Measurements from ENCODE around the gene NTPCR. TPM values are rescaled to one million over a fixed set of nuclear protein-coding genes. Genes with fewer than 3 reads are reported as not detected.

Gene NTPCR
- total RNA-seq, 3 donors from 2014 or later = 27.2 to 40.1 (median 28.8) TPM

GRCh38 chr1:233006541-233006973, 56.1 kb downstream of the NTPCR start:
- Histone ChIP-seq H3K36me3 (no peaks in the 10 kb centered on the region), H3K4me3 (no peak overlapping the region), H3K27ac (no peak overlapping the region), H3K27me3 (no peaks in the 10 kb centered on the region), H3K9me3 (no peaks in the 10 kb centered on the region), H3K4me1 (no peaks in the 10 kb centered on the region)
- intact Hi-C loops (cut with DNase I; ENCODE audit: low total_unique reads) = no loop called here
- TF ChIP-seq CTCF (IDR thresholded peaks at IDR 0.05) (no peak), POLR2AphosphoS5 (IDR thresholded peaks at IDR 0.05) (no peak), POLR2A (IDR thresholded peaks at IDR 0.05) (no peak)
- no peak for DNase-seq (ENCODE audit: low spot score in 2 of 2)

GRCh38 chr1:233010146-233010545, 59.7 kb downstream of the NTPCR start:
- no peaks in the 10 kb centered on the region for H3K36me3 ChIP-seq
- DNase-seq (ENCODE audit: low spot score in 2 of 2) = no peak
- H3K4me1 ChIP-seq = no peaks in the 10 kb centered on the region
- no peaks in the 10 kb centered on the region for H3K27me3 ChIP-seq
- no peaks in the 10 kb centered on the region for H3K9me3 ChIP-seq
- intact Hi-C loops (cut with DNase I; ENCODE audit: low total_unique reads) = no loop called here
- no peak overlapping the region for H3K27ac ChIP-seq
- H3K4me3 ChIP-seq = no peak overlapping the region
- TF ChIP-seq POLR2AphosphoS5 (IDR thresholded peaks at IDR 0.05) (no peak), CTCF (IDR thresholded peaks at IDR 0.05) (no peak), POLR2A (IDR thresholded peaks at IDR 0.05) (no peak)

- H3K27me3 ChIP-seq = no peaks in the 10 kb centered on the region
- H3K4me1 ChIP-seq = no peaks in the 10 kb centered on the region
- no peak overlapping the region for H3K4me3 ChIP-seq
- H3K36me3 ChIP-seq = no peaks in the 10 kb centered on the region
- DNase-seq (ENCODE audit: low spot score in 2 of 2) = no peak
- TF ChIP-seq POLR2A (IDR thresholded peaks at IDR 0.05) (no peak), CTCF (IDR thresholded peaks at IDR 0.05) (no peak), POLR2AphosphoS5 (IDR thresholded peaks at IDR 0.05) (no peak)
- no peak overlapping the region for H3K27ac ChIP-seq
- intact Hi-C loops (cut with DNase I; ENCODE audit: low total_unique reads) = no loop called here
- no peaks in the 10 kb centered on the region for H3K9me3 ChIP-seq
These were observed 61.6 kb downstream of the NTPCR start for GRCh38 chr1:233012021-233012420.

GRCh38 chr1:233015965-233016364, 65.6 kb downstream of the NTPCR start:
- no peak overlapping the region for H3K27ac ChIP-seq
- DNase-seq (ENCODE audit: low spot score in 2 of 2) = no peak
- TF ChIP-seq POLR2A (IDR thresholded peaks at IDR 0.05) = no peak
- TF ChIP-seq POLR2AphosphoS5 (IDR thresholded peaks at IDR 0.05) = no peak
- no peak for TF ChIP-seq CTCF (IDR thresholded peaks at IDR 0.05)
- intact Hi-C loops (cut with DNase I; ENCODE audit: low total_unique reads) = no loop called here
- no peaks in the 10 kb centered on the region for H3K27me3 ChIP-seq
- no peaks in the 10 kb centered on the region for H3K9me3 ChIP-seq
- no peaks in the 10 kb centered on the region for H3K4me1 ChIP-seq
- H3K36me3 ChIP-seq = no peaks in the 10 kb centered on the region
- H3K4me3 ChIP-seq = no peak overlapping the region

GRCh38 chr1:233016798-233017197, 66.4 kb downstream of the NTPCR start:
- no peaks in the 10 kb centered on the region for H3K4me1 ChIP-seq
- H3K9me3 ChIP-seq = no peaks in the 10 kb centered on the region
- H3K27me3 ChIP-seq = no peaks in the 10 kb centered on the region
- no peaks in the 10 kb centered on the region for H3K36me3 ChIP-seq
- DNase-seq (ENCODE audit: low spot score in 2 of 2) = no peak
- H3K4me3 ChIP-seq = no peak overlapping the region
- no peak overlapping the region for H3K27ac ChIP-seq
- intact Hi-C loops (cut with DNase I; ENCODE audit: low total_unique reads) = no loop called here
- no peak for TF ChIP-seq CTCF (IDR thresholded peaks at IDR 0.05)
- no peak for TF ChIP-seq POLR2AphosphoS5 (IDR thresholded peaks at IDR 0.05)
- no peak for TF ChIP-seq POLR2A (IDR thresholded peaks at IDR 0.05)
